ENCODE measurements around the gene FITM1.

DNA sequence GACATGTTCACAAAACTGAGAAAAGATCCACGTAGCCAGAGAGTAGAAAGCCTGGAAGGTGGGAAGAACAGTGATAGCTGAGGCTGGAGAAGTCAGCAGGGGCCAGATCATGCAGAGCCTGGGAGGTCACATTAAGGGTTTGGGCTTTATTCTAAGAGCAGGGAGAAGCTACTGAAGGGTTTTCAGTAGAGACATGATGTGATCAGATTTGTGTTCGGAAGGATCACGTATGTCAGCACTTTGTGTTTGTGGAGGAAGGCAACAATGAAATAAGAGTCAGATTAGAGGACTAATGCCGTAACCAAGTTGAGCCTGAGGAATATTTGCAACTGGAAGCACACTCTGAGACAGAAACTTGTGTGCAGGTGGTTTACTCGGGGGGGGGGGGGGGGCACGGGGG lies 40.6 kb upstream of the FITM1 start:
- no peak for TF ChIP-seq POLR2AphosphoS5 (IDR thresholded peaks at IDR 0.05; ENCODE audit: insufficient read depth, low read depth, low read length)
- TF ChIP-seq, protein P1, sequence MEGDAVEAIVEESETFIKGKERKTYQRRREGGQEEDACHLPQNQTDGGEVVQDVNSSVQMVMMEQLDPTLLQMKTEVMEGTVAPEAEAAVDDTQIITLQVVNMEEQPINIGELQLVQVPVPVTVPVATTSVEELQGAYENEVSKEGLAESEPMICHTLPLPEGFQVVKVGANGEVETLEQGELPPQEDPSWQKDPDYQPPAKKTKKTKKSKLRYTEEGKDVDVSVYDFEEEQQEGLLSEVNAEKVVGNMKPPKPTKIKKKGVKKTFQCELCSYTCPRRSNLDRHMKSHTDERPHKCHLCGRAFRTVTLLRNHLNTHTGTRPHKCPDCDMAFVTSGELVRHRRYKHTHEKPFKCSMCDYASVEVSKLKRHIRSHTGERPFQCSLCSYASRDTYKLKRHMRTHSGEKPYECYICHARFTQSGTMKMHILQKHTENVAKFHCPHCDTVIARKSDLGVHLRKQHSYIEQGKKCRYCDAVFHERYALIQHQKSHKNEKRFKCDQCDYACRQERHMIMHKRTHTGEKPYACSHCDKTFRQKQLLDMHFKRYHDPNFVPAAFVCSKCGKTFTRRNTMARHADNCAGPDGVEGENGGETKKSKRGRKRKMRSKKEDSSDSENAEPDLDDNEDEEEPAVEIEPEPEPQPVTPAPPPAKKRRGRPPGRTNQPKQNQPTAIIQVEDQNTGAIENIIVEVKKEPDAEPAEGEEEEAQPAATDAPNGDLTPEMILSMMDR (IDR thresholded peaks at IDR 0.05; ENCODE audit: extremely low read depth in 1 of 2, insufficient read depth in 1 of 2, low read depth in 1 of 2, low read length in 2 of 2), result no peak
- TF ChIP-seq, protein P2, sequence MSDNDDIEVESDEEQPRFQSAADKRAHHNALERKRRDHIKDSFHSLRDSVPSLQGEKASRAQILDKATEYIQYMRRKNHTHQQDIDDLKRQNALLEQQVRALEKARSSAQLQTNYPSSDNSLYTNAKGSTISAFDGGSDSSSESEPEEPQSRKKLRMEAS (IDR thresholded peaks at IDR 0.05; ENCODE audit: insufficient read depth, insufficient read length), result no peak
- no peak for TF ChIP-seq FOS (IDR thresholded peaks at IDR 0.05; ENCODE audit: borderline replicate concordance, insufficient read depth, low read length)
- TF ChIP-seq EZH2 (IDR thresholded peaks at IDR 0.05; ENCODE audit: borderline replicate concordance, low read depth, low read length, severe bottlenecking), result no peak
- TF ChIP-seq POLR2A (IDR thresholded peaks at IDR 0.05; ENCODE audit: low read depth, low read length), result no peak
- no peak for TF ChIP-seq GATA2 (IDR thresholded peaks at IDR 0.05; ENCODE audit: insufficient read depth, insufficient read length, low read depth, low read length)
